GM10847 (cell line): ENCODE measurements around the gene ZNF823.

Experiments
- POLR2A ChIP-seq: IDR thresholded peaks from 2 replicates; pipeline ENCODE4 v1.6.1; 2011; ENCODE audit not compliant: insufficient read length; ENCODE audit errors: extremely low read depth

Gene ZNF823

GRCh38 chr19:11697284-11697855 is 41.4 kb downstream of the ZNF823 start:
- TF ChIP-seq POLR2A, result no peak

- peak; percentile 71 for TF ChIP-seq POLR2A
These were observed 44.0 kb downstream of the ZNF823 start for GRCh38 chr19:11694533-11695439.

- no peak for TF ChIP-seq POLR2A
These were observed 44.9 kb downstream of the ZNF823 start for GRCh38 chr19:11693505-11694499.

- TF ChIP-seq POLR2A, result no peak
These were observed 46.5 kb downstream of the ZNF823 start for GRCh38 chr19:11692127-11692790.

- TF ChIP-seq POLR2A, result no peak
These were observed 52.8 kb downstream of the ZNF823 start for GRCh38 chr19:11685676-11686650.

GRCh38 chr19:11684987-11685675 is 53.6 kb downstream of the ZNF823 start:
- no peak for TF ChIP-seq POLR2A

- no peak for TF ChIP-seq POLR2A
These were observed 58.0 kb downstream of the ZNF823 start for GRCh38 chr19:11680689-11681302.

GRCh38 chr19:11678504-11678903 is 60.2 kb downstream of the ZNF823 start:
- TF ChIP-seq POLR2A, result no peak

- TF ChIP-seq POLR2A, result no peak
These were observed 63.2 kb downstream of the ZNF823 start for GRCh38 chr19:11675569-11675968.

- TF ChIP-seq POLR2A, result no peak
These were observed 64.7 kb downstream of the ZNF823 start for GRCh38 chr19:11674067-11674492.

- no peak for TF ChIP-seq POLR2A
These were observed 65.1 kb downstream of the ZNF823 start for GRCh38 chr19:11673608-11674041.
